ENCODE data around the gene SLC7A1. TPM values are rescaled to one million over a fixed set of nuclear protein-coding genes. Genes with fewer than 3 reads are reported as not detected.

SLC7A1 gene
- total and polyA plus RNA-seq, 3 donors from 2014 or later, result 21.4 to 35.7 (median 27.0) TPM

- TF ChIP-seq, protein P1, sequence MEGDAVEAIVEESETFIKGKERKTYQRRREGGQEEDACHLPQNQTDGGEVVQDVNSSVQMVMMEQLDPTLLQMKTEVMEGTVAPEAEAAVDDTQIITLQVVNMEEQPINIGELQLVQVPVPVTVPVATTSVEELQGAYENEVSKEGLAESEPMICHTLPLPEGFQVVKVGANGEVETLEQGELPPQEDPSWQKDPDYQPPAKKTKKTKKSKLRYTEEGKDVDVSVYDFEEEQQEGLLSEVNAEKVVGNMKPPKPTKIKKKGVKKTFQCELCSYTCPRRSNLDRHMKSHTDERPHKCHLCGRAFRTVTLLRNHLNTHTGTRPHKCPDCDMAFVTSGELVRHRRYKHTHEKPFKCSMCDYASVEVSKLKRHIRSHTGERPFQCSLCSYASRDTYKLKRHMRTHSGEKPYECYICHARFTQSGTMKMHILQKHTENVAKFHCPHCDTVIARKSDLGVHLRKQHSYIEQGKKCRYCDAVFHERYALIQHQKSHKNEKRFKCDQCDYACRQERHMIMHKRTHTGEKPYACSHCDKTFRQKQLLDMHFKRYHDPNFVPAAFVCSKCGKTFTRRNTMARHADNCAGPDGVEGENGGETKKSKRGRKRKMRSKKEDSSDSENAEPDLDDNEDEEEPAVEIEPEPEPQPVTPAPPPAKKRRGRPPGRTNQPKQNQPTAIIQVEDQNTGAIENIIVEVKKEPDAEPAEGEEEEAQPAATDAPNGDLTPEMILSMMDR (IDR thresholded peaks at IDR 0.05), result no peak
- TF ChIP-seq POLR2A (IDR thresholded peaks at IDR 0.05), result no peak
- Histone ChIP-seq H3K27me3 (no peaks in the 10 kb centered on the region), H3K9me3 (no peaks in the 10 kb centered on the region), H3K4me1 (no peaks in the 10 kb centered on the region), H3K36me3 (ENCODE audit: low read depth, missing control alignments) (no peaks in the 10 kb centered on the region), H3K4me3 (no peak overlapping the region), H3K27ac (no peak overlapping the region)
- intact Hi-C loops (cut with DNase I; ENCODE audit: low total_unique reads), result no loop called here
- no peak for DNase-seq
- 94 to 98% methylated on average over 14 of the region's 14 CpGs for WGBS, 2 donors
These were observed 68.7 kb downstream of the SLC7A1 start for GRCh38 chr13:29526741-29527140.

DNA sequence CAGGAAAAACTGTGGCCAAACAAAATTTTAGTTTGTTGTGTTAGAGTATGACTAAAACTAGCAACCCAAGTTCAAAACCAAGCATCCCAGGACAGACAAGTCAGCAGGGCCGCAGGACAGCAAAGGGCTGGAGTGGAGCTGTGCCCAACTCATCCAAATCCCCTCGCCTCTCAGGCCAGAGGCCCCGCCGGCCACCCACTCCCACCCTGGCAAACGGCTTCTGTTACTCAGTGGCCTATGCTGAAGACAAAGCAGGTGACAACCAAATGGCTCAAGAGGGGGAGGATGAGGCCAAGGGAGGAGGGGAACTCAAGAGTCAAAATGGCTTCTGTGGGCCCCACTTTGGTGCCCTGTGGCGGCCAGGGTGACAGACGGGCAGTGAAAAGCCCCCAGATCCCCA, 69.7 kb downstream of the SLC7A1 start:
- TF ChIP-seq POLR2A (IDR thresholded peaks at IDR 0.05), result no peak
- 90 to 95% methylated on average over 7 of the region's 7 CpGs for WGBS, 2 donors
- Histone ChIP-seq H3K27me3 (no peaks in the 10 kb centered on the region), H3K9me3 (no peaks in the 10 kb centered on the region), H3K27ac (no peak overlapping the region), H3K36me3 (ENCODE audit: low read depth, missing control alignments) (no peaks in the 10 kb centered on the region), H3K4me3 (no peak overlapping the region), H3K4me1 (no peaks in the 10 kb centered on the region)
- no peak for DNase-seq
- intact Hi-C loops (cut with DNase I; ENCODE audit: low total_unique reads), result no loop called here

DNA sequence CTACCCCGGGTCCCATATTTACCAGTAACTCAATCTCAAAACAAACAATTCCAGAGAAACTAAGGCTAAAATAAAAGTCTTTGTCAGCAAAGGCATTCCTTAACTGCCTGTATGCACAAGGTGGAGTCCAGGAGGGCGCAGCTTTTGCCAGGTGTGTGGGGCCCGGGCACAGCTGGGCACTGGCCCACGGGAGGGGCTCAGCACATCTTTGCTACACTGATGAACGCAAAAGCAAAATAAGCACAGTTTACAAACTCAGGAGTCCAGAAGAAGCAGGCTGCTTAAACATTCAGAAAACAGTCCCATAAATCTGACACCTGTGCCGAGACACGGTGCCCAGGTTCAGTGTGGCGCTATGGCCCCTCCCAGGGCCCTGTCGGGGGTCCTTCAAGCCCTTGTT, 70.8 kb downstream of the SLC7A1 start:
- H3K27ac ChIP-seq, result no peak overlapping the region
- no peaks in the 10 kb centered on the region for H3K27me3 ChIP-seq
- intact Hi-C loops (cut with DNase I; ENCODE audit: low total_unique reads), result no loop called here
- DNase-seq, result no peak
- H3K9me3 ChIP-seq, result no peaks in the 10 kb centered on the region
- TF ChIP-seq POLR2A (IDR thresholded peaks at IDR 0.05), result no peak
- TF ChIP-seq, protein P1 (IDR thresholded peaks at IDR 0.05), result no peak
- no peak overlapping the region for H3K4me3 ChIP-seq
- H3K4me1 ChIP-seq, result no peaks in the 10 kb centered on the region
- H3K36me3 ChIP-seq (ENCODE audit: low read depth, missing control alignments), result no peaks in the 10 kb centered on the region
- WGBS, 2 donors, result 96% methylated on average over 9 of the region's 9 CpGs

- Histone ChIP-seq H3K4me3 (no peak overlapping the region), H3K27ac (no peak overlapping the region), H3K27me3 (no peaks in the 10 kb centered on the region), H3K36me3 (ENCODE audit: low read depth, missing control alignments) (no peaks in the 10 kb centered on the region), H3K9me3 (no peaks in the 10 kb centered on the region), H3K4me1 (no peaks in the 10 kb centered on the region)
- intact Hi-C loops (cut with DNase I; ENCODE audit: low total_unique reads), result no loop called here
- no peak for DNase-seq
- WGBS, 2 donors, result 89 to 91% methylated on average over 15 to 16 of the region's 17 CpGs
- TF ChIP-seq, protein P1 (IDR thresholded peaks at IDR 0.05), result no peak
- TF ChIP-seq POLR2A (IDR thresholded peaks at IDR 0.05), result no peak
These were observed 71.3 kb downstream of the SLC7A1 start for GRCh38 chr13:29524176-29524575.

DNA sequence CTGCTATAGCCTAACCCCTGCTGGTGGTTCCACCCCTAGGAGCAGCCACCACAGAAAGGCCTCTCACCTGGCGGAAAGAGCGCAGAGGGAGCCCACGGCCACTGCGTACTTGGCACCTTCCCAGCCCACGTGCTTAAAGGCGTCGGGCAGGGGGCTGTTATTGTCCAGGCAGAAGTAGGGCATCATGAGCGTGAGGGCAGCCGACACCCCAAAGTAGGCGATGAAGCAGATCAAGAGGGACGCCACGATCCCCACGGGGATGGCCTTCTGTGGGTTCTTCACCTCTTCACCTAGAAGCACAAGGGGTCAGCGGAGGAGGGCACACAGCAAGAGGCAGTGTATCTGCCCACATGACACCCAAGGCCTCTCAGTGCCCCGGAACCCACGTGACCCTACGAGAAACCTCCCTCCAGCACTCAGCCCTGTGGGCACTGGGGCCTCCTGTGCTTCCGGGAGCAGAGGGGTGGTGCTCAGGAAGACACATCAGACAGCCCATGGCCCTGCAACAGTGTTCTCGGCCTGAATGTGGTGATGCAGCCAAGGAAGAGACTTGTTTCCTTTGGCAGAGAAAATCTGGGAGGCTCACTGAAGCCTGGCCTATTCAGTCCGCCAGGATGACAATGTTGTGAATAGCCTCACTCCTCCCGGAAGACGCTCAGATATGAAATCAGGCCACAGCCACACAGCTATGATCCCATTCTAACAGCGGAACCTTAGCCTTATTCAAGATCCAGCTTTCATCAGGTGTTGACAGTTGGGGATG, 72.1 kb downstream of the SLC7A1 start:
- H3K27me3 ChIP-seq, result no peaks in the 10 kb centered on the region
- WGBS, 2 donors, result 88 to 96% methylated on average over 14 to 23 of the region's 23 CpGs
- no peaks in the 10 kb centered on the region for H3K36me3 ChIP-seq (ENCODE audit: low read depth, missing control alignments)
- no peaks in the 10 kb centered on the region for H3K9me3 ChIP-seq
- no peaks in the 10 kb centered on the region for H3K4me1 ChIP-seq
- no peak overlapping the region for H3K4me3 ChIP-seq
- no peak overlapping the region for H3K27ac ChIP-seq
- intact Hi-C loops (cut with DNase I; ENCODE audit: low total_unique reads), result no loop called here
- no peak for DNase-seq
- TF ChIP-seq POLR2A (IDR thresholded peaks at IDR 0.05), result no peak
- TF ChIP-seq, protein P1 (IDR thresholded peaks at IDR 0.05), result no peak
